Activated naive CD8-positive, alpha-beta T cell treated with anti-CD3 and anti-CD28 coated beads, Interleukin-2, amount 10 ng/mL, durations not matched to agents 7 days and 5 days (primary cell): ENCODE measurements around the gene SDC4. TPM values are rescaled to one million over a fixed set of nuclear protein-coding genes. Genes with fewer than 3 reads are reported as not detected.

Experiments used
- ATAC-seq: fragments of 150-1000 bp; cut with Tn5 transposase; one replicate; pipeline ENCODE4 v1.10.0; 2021; ENCODE audit warnings: low read depth, moderate library complexity
- POLR2A ChIA-PET: fragments of 350-600 bp; sonication (Branson Sonifier 250); formaldehyde crosslinking; loops from one replicate; lab custom pipeline; 2021; ENCODE audit warnings: antibody characterized with exemption; lab: Charles Lee
- DNase-seq: peaks from one replicate; pipeline ENCODE4 v3.0.0; 2021
- H3K27ac Mint-ChIP-seq: one replicate; pipeline ENCODE4 v1.8.0; 2022; ENCODE audit warnings: mild to moderate bottlenecking, mixed read lengths
- H3K27me3 Mint-ChIP-seq: one replicate; pipeline ENCODE4 v1.8.0; 2022; ENCODE audit warnings: mild to moderate bottlenecking, moderate library complexity, mixed read lengths
- H3K36me3 Mint-ChIP-seq: one replicate; pipeline ENCODE4 v1.8.0; 2021; ENCODE audit warnings: mild to moderate bottlenecking, mixed read lengths
- H3K4me1 Mint-ChIP-seq: one replicate; pipeline ENCODE4 v1.8.0; 2021; ENCODE audit warnings: mixed read lengths
- H3K4me3 Mint-ChIP-seq: one replicate; pipeline ENCODE4 v1.8.0; 2022; ENCODE audit warnings: mild to moderate bottlenecking, moderate library complexity, mixed read lengths
- H3K9me3 Mint-ChIP-seq: one replicate; pipeline ENCODE4 v1.8.0; 2021; ENCODE audit warnings: mixed read lengths
- total RNA-seq, 2 experiments: library from RNA; stranded (reverse); gene quantifications; one replicate each; pipeline ENCODE4 v1.2.3, GENCODE V29; 2021

The SDC4 gene
- total RNA-seq, 2 experiments from 2014 or later = 7.0 to 7.1 TPM

DNA sequence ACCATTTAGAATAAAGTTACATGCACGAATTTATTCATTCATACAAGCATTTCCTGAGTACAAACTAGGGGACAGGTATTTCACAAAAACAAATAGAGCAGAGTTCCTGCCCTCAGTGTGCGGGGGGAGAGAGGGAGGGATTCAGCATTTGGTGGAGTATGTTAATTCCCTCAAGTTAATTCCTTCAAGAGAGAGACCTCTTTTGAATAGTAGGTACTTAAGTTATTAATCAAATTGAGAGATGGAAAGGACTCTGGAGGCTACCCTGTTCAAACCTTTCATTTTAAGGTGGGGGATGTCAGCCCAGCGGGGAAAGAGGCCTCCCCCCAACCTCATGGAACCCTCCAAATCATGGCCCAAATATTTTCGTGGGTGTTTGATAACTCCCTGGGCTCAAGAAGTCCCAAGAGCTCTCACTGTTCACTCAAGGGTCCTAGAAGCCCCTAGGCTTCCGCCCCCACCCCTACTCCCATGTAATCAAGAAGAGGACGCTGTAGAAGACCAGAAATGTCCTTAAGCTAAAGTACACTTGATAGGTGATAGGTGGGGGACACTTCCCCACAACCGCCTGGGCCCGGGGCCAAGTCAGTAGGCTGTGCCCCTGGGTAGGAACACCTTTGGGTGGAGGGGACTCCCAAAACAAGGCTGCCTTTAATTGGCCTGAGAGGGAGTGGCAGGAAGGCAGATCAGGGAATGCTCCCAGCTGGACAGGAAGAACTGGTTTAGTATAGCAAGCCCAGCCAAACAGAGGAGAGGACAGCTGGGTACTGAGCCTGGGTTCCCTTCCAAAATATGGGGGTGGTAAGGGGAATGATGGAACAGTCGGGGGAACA lies 2.9 kb downstream of the SDC4 start:
- POLR2A ChIA-PET = no interaction called here
- no peaks in the 10 kb centered on the region for H3K9me3 Mint-ChIP-seq
- no peak overlapping the region for H3K4me3 Mint-ChIP-seq
- ATAC-seq (no peak), DNase-seq (no peak)
- no peaks in the 10 kb centered on the region for H3K36me3 Mint-ChIP-seq
- no peak overlapping the region for H3K27ac Mint-ChIP-seq
- peaks cover 21% of the 10 kb centered on the region for H3K4me1 Mint-ChIP-seq
- H3K27me3 Mint-ChIP-seq = peaks cover 1% of the 10 kb centered on the region

DNA sequence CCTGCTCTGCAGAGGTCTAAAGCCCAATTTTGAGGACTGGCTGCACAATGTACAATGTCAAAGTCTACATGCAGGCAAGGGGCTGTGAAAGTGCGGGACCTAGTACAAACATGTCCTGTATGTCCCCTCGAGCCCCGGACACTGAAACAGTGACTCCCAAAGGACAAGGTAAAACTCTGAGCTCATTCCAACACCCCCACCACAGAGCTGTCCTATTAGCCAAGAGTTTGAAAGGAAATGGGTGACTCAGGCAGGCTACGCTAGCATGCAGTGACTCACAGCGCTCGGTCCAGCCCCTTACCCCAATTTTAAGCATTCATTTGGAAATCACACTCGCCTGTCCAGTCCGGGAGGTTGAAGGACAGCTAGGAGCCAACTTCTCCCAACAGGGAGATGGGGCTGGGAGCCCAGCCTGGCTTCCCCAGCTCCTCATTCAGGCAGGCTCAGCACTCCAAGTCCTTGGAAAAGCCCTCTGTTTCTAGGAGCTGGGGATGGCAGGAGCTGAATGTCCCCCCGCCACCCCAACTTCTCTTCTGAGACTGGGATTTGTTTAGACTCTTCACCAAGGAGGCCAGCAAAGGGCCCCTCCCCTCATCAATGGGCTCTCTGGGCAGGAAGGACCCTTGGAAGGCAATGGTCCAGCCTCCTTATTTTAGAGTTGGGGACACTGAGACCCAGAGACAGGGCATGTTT lies 3.9 kb downstream of the SDC4 start:
- peaks cover 21% of the 10 kb centered on the region for H3K4me1 Mint-ChIP-seq
- no peaks in the 10 kb centered on the region for H3K9me3 Mint-ChIP-seq
- no peaks in the 10 kb centered on the region for H3K36me3 Mint-ChIP-seq
- POLR2A ChIA-PET = no interaction called here
- no peak for ATAC-seq
- peaks cover 1% of the 10 kb centered on the region for H3K27me3 Mint-ChIP-seq
- no peak overlapping the region for H3K4me3 Mint-ChIP-seq
- H3K27ac Mint-ChIP-seq = no peak overlapping the region
- DNase-seq = no peak

DNA sequence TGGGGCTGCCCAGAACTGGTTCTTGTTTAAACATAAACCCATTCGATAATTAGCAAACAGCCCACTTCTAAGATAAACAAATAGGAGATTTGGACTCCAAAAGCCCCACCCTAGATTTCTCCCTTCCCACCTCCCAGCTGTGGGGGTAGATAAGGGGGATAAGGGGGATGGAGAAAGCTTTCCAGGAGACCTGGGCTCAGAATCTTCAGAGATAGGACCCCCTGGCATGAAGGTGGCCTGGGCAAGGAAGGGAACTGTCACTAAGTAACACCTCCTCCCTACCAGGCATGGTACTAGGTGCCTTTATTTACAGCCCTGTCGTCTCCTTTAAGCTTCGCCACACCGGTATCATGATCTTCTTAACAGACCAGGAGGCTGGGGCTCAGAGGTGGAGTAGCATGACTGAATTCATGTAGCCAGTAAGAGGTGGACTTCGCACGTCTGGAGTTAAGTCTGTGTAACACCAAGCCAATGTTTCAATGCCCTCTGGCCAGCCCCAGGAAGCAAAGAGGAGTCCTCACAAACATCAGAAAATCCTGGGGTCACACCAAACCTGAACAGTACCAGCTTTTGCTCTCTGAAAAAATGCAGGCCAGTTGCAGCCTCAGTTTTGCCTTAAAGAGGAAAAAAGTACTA lies 4.6 kb downstream of the SDC4 start:
- no peak for DNase-seq
- no peak overlapping the region for H3K27ac Mint-ChIP-seq
- H3K4me3 Mint-ChIP-seq = no peak overlapping the region
- H3K36me3 Mint-ChIP-seq = no peaks in the 10 kb centered on the region
- no peak for ATAC-seq
- peaks cover 1% of the 10 kb centered on the region for H3K27me3 Mint-ChIP-seq
- no peaks in the 10 kb centered on the region for H3K9me3 Mint-ChIP-seq
- H3K4me1 Mint-ChIP-seq = peaks cover 21% of the 10 kb centered on the region
- POLR2A ChIA-PET = no interaction called here

DNA sequence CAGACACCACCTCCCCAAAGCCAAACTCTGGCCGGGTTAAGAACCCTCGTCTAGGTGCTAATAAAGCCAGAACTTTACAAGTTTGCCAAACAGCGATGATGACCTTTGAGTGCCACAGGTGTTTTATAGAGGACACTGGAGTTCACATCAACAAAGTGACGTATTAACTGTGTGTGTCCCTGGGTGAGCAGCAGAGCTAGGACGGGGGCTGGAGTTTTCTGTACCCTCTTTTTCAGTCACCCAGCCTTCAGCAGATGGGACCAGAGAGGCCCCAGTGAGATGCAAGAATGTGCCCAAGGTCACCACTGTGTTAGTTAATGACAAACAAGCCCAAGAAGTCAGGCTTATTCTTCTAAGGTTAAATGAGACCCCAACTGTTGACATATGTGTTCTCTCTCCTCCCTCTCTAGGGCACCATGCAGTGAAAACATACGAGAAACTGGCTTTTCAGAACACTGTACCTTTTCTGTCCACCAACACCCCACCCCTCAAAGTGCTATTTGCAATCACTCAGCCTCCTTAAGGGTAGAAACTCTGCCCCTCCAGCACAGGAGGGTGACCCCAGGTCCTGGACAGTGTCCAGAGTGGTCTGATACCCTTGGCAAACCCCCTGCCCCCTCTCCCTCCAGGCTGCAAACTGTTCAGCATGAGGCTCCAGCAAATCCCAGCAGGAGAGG lies 5.2 kb downstream of the SDC4 start:
- POLR2A ChIA-PET = no interaction called here
- Mint-ChIP-seq H3K4me3 (no peak overlapping the region), H3K27me3 (peaks cover 1% of the 10 kb centered on the region), H3K4me1 (peaks cover 19% of the 10 kb centered on the region), H3K9me3 (no peaks in the 10 kb centered on the region), H3K36me3 (no peaks in the 10 kb centered on the region), H3K27ac (no peak overlapping the region)
- ATAC-seq = no peak
- DNase-seq = no peak

DNA sequence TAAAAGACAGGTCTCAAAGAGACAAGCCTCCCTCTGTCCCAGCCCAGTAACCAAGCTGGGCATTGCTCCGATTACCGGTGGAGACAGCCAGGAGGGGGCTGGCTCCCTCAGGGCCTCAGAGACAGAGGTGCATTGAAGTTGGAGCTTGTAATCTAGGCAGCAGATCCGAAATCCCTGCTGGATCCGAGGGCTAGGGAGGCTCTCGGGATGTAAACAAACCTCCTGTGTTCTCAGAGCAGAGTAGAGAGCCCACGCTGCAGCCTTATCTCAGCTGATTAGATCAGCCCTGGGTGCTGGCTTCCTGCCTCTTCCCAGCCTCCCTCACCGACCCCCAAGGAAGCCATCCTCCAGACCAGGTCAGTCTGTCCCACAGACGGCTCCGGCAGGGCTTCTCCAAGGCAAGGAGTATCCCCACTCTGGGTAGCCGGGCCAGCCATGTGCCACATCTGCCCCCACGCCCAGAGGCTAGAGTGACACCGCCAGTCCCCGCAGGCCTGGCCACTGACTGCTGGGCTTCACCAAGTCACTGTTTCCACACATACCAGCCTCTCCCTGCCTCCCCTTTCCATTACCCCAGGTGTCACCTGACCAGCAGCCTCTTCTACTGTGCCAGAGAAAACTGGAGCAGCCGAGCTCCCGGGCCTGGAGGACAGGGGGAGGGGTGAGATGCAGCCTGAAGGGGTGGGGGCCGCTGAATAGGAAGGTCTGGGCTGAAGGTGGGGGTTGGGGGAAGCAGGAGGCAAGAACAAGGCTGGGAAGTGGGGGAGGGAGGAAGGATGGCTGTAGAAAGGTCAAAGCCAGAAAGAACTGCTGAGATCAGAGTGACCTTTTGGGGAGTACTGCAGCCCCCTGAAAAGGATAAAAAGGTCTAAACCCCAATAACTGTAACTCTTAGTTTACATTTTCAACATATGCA lies 6.0 kb downstream of the SDC4 start:
- peaks cover 1% of the 10 kb centered on the region for H3K27me3 Mint-ChIP-seq
- H3K4me1 Mint-ChIP-seq = peaks cover 15% of the 10 kb centered on the region
- no peaks in the 10 kb centered on the region for H3K9me3 Mint-ChIP-seq
- no peaks in the 10 kb centered on the region for H3K36me3 Mint-ChIP-seq
- DNase-seq = no peak
- no peak for ATAC-seq
- no peak overlapping the region for H3K27ac Mint-ChIP-seq
- POLR2A ChIA-PET = no interaction called here
- H3K4me3 Mint-ChIP-seq = no peak overlapping the region

DNA sequence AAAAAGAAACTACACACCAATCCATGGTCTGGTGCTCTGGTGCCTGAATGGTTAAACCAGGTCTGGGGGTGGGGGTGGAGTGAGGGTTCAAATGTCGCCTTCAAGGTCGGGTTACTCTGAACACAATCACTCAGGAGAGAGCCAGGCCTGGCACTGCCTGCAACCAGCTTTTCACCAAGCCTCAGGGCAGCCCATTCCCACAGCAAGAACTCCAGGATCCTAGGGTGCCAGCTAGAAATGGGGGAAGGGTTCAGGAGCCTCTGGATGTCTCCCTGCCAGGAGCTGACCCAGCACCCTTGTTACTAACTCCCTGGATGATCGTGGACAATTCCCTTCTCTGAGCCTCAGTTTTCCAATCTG lies 6.7 kb downstream of the SDC4 start:
- H3K27ac Mint-ChIP-seq = no peak overlapping the region
- ATAC-seq = no peak
- peaks cover 9% of the 10 kb centered on the region for H3K4me1 Mint-ChIP-seq

DNA sequence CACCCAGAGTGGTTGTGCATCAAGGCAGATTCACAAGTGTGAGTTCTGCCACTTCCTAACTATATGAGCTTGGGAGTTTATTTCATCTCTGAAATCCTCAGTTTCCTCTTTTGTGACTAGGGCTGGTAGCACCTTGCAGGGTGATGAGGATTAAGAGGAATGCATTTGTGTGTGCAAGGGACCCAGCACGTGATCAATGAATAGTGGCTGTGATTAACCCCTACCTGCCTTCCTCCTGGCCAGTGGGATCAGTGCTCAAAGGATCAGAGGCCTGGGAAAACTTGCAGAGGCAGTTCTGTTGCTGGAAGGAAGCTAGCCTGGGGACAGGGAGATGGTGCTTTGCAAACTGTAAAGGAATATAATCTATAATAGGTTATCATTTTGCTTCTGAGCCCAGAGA lies 7.3 kb downstream of the SDC4 start:
- no peak for DNase-seq
- Mint-ChIP-seq H3K9me3 (no peaks in the 10 kb centered on the region), H3K4me3 (no peak overlapping the region), H3K27ac (no peak overlapping the region), H3K4me1 (peaks cover 6% of the 10 kb centered on the region), H3K27me3 (peaks cover 1% of the 10 kb centered on the region), H3K36me3 (peaks cover under 1% of the 10 kb centered on the region)
- ATAC-seq = no peak
- POLR2A ChIA-PET = interaction anchor here (0.6 kb wide), 1 partner anchor 14 kb away, joined by 3 read pairs; no protein-coding TSS in a partner anchor

More for the DNA sequence above, 6.7 kb downstream of the SDC4 start:
- H3K4me3 Mint-ChIP-seq = no peak overlapping the region
- DNase-seq = no peak
- peaks cover 1% of the 10 kb centered on the region for H3K27me3 Mint-ChIP-seq
- no peaks in the 10 kb centered on the region for H3K9me3 Mint-ChIP-seq
- POLR2A ChIA-PET = no interaction called here
- H3K36me3 Mint-ChIP-seq = no peaks in the 10 kb centered on the region

DNA sequence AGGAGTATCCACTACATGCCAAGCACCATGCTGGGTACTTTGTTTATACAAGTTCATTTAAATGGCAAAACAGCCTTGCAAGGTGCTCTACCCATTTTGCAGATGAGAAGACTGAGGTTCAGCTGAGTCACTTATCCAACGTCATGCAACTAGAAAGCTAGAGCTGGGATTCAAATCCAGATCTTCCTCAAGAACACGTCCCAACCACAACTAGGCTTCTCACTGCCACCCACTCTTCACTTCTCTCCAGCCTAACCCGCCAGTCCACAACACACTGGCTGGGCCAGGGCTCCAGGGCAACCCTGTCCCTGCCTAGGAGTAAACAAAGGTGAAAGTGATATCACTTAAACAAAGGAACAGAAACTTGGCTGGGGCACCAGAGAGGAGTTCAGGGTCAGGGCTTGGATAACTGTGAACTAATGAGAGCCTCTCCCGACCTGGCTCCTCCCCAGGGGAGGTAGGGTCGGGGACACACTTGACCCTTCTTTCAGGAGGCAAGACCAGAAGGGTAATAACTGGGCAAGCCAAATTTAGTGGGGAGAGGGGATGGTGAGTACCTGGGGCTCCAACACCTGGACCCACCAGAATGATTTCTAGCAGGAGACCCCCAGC lies 7.9 kb downstream of the SDC4 start:
- Mint-ChIP-seq H3K4me1 (peaks cover 3% of the 10 kb centered on the region), H3K27ac (no peak overlapping the region), H3K4me3 (no peak overlapping the region), H3K36me3 (peaks cover 2% of the 10 kb centered on the region), H3K27me3 (no peaks in the 10 kb centered on the region), H3K9me3 (no peaks in the 10 kb centered on the region)
- DNase-seq (no peak), ATAC-seq (no peak)
- POLR2A ChIA-PET = no interaction called here

DNA sequence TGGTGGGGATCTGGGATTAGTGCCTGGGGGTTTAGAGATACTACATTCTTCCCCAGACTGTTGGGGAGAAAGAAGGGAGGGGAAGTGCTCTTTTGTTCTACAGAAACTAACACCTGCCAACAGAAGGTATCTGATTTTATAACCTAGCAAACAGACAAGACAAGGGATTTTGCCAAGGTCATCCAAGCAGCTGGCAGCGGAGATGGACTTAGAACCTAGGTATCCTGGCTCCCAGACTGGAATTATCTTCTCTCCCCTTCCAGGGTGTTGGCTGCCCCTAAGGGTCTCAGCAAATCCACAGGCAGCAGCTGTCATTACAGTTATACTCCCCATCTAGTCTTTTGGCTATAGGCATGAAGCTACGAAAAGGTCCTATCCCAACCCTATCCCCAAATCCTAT lies 8.4 kb downstream of the SDC4 start:
- Mint-ChIP-seq H3K9me3 (no peaks in the 10 kb centered on the region), H3K27me3 (no peaks in the 10 kb centered on the region), H3K36me3 (peaks cover 2% of the 10 kb centered on the region), H3K4me3 (no peak overlapping the region), H3K27ac (no peak overlapping the region), H3K4me1 (no peaks in the 10 kb centered on the region)
- no peak for ATAC-seq
- POLR2A ChIA-PET = no interaction called here
- no peak for DNase-seq

DNA sequence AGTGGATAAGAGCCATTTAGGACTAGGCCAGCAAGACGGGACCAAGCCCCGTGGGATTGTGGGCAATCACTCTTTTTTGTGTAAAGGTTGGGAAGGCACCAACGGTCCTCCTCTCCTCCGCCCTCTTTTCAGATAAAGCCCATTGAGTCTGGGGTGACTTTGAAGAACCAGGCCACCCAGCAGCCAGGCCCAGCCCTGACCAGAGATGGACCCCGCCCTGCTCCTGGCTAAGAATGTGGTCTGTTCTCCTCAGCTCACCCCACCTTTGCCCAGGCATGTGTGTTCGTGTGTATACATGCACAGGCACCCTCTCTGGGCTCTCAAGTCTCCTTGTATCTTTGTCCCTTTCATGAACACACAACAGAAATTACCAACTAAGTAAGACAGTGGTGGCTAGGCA lies 9.1 kb downstream of the SDC4 start:
- no peak overlapping the region for H3K27ac Mint-ChIP-seq
- no peaks in the 10 kb centered on the region for H3K4me1 Mint-ChIP-seq
- no peaks in the 10 kb centered on the region for H3K27me3 Mint-ChIP-seq
- peaks cover 2% of the 10 kb centered on the region for H3K36me3 Mint-ChIP-seq
- POLR2A ChIA-PET = no interaction called here
- no peak overlapping the region for H3K4me3 Mint-ChIP-seq
- DNase-seq = no peak
- no peaks in the 10 kb centered on the region for H3K9me3 Mint-ChIP-seq
- no peak for ATAC-seq

DNA sequence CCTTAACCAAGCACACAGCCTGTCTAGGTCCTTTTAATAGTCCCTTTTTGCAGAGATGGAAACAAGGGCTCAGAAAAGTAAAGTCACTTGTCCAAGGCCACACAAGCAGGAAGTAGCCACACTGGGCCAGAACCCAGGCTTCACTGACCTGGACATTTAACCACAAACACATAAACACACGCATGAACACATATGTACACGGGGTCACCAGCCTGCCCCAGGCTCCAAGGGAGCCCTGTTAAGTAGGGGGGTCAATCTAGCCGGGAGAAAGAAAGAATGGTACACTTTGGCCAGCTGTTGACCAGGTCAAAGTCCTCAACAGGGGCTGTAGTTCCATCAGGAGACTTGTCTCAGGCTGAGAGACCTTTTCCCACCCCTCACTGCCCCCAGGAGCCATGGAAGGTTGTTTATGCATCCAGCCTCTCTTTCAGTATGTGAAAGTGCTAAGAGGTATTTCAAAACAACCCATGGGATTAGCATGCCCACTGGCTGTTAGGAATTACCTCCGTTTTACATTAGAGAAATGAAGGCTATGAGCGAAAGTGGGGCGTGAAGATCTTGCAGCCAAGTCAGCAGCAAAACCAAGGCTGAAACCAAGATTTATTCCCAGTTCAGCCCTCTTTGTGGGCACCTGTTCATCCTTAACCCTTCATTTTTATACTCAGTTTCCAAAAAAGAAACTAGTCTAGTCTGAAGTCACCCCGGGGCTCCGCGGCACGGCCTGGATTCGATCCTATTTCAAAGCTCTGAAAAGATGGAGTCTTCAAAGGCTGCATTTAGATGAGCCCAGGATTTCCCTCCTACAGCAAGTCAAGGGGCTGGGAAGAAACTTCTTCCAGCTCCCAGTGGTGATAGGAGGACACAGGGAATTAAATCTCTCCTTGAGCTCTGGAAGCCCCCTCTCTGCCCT lies 9.8 kb downstream of the SDC4 start:
- no peak overlapping the region for H3K4me3 Mint-ChIP-seq
- ATAC-seq (no peak), DNase-seq (no peak)
- H3K27ac Mint-ChIP-seq = no peak overlapping the region
- H3K4me1 Mint-ChIP-seq = no peaks in the 10 kb centered on the region
- peaks cover 2% of the 10 kb centered on the region for H3K36me3 Mint-ChIP-seq
- H3K9me3 Mint-ChIP-seq = no peaks in the 10 kb centered on the region
- POLR2A ChIA-PET = no interaction called here
- H3K27me3 Mint-ChIP-seq = no peaks in the 10 kb centered on the region
